Colonic mucosa (tissue), 4 donors: ENCODE data around the gene KDM4D. TPM values are rescaled to one million over a fixed set of nuclear protein-coding genes. Genes with fewer than 3 reads are reported as not detected.

Source experiments
- DNase-seq: peaks from one replicate; pipeline ENCODE4 v3.0.0-alpha.2; 2020
- H3K27ac ChIP-seq: fragments of 200-600 bp; one replicate; pipeline ENCODE4 v1.8.0; 2021
- H3K27me3 ChIP-seq: fragments of 200-600 bp; one replicate; pipeline ENCODE4 v1.8.0; 2021
- H3K36me3 ChIP-seq: fragments of 200-600 bp; one replicate; pipeline ENCODE4 v1.8.0; 2021
- H3K4me1 ChIP-seq: fragments of 200-600 bp; one replicate; pipeline ENCODE4 v1.8.0; 2021; ENCODE audit warnings: mild to moderate bottlenecking
- H3K4me3 ChIP-seq: fragments of 200-600 bp; one replicate; pipeline ENCODE4 v1.8.0; 2021
- H3K9ac ChIP-seq, 2 donors: one replicate each; pipeline ENCODE4 v1.7.0; 2013; ENCODE audit warnings: control low read depth in 2 of 2, low read depth in 2 of 2, low read length in 2 of 2
- H3K9me3 ChIP-seq: fragments of 200-600 bp; one replicate; pipeline ENCODE4 v1.8.0; 2021
- CTCF ChIP-seq: fragments of 200-600 bp; IDR thresholded peaks from one replicate; pipeline ENCODE4 v1.8.0; 2022; ENCODE audit warnings: antibody characterized with exemption, mild to moderate bottlenecking
- intact Hi-C: fragments of 100-400 bp; cut with DNase I; formaldehyde crosslinking; loops from one replicate; pipeline ENCODE4 v1.14.1; 2022
- total RNA-seq, 2 donors: library from RNA; stranded (reverse); fragmentation: NEBNext Ultra II Directional in 1 of 2; extraction: Animal tissue kit (Norgen Biotek cat#: 25700) in 1 of 2; gene quantifications; one replicate each; pipeline ENCODE4 v1.2.1, GENCODE V29; 2021
- donor health status: healthy.
- donor health status: DM: no; HTN: no; CAD: no.
- donor health status: DM: no; HTN: no; CAD: no.

The KDM4D gene
- total RNA-seq, 2 donors from 2014 or later, result 0.20 TPM; not detected in 1

GRCh38 chr11:94993400-94993943 is 20.0 kb downstream of the KDM4D start:
- H3K4me1 ChIP-seq, result no peaks in the 10 kb centered on the region
- no peaks in the 10 kb centered on the region for H3K27me3 ChIP-seq
- H3K36me3 ChIP-seq, result no peaks in the 10 kb centered on the region
- H3K27ac ChIP-seq, result no peak overlapping the region
- no peak overlapping the region for H3K9ac ChIP-seq
- no peak for TF ChIP-seq CTCF
- H3K4me3 ChIP-seq, result no peak overlapping the region
- intact Hi-C loops, result no loop called here
- H3K9me3 ChIP-seq, result no peaks in the 10 kb centered on the region
- DNase-seq, result no peak

GRCh38 chr11:94997437-94997836 is 23.9 kb downstream of the KDM4D start:
- H3K36me3 ChIP-seq, result no peaks in the 10 kb centered on the region
- H3K4me1 ChIP-seq, result no peaks in the 10 kb centered on the region
- no peaks in the 10 kb centered on the region for H3K27me3 ChIP-seq
- H3K9ac ChIP-seq, result no peak overlapping the region
- TF ChIP-seq CTCF, result no peak
- no peak for DNase-seq
- H3K27ac ChIP-seq, result no peak overlapping the region
- no peaks in the 10 kb centered on the region for H3K9me3 ChIP-seq
- H3K4me3 ChIP-seq, result no peak overlapping the region
- intact Hi-C loops, result no loop called here

GRCh38 chr11:94998285-94998684 is 24.8 kb downstream of the KDM4D start:
- DNase-seq, result no peak
- intact Hi-C loops, result no loop called here
- no peaks in the 10 kb centered on the region for H3K9me3 ChIP-seq
- TF ChIP-seq CTCF, result no peak
- no peak overlapping the region for H3K27ac ChIP-seq
- no peaks in the 10 kb centered on the region for H3K27me3 ChIP-seq
- H3K4me3 ChIP-seq, result no peak overlapping the region
- H3K36me3 ChIP-seq, result no peaks in the 10 kb centered on the region
- H3K4me1 ChIP-seq, result no peaks in the 10 kb centered on the region
- no peak overlapping the region for H3K9ac ChIP-seq

- intact Hi-C loops, result no loop called here
- H3K4me3 ChIP-seq, result no peak overlapping the region
- no peaks in the 10 kb centered on the region for H3K27me3 ChIP-seq
- no peaks in the 10 kb centered on the region for H3K36me3 ChIP-seq
- no peak overlapping the region for H3K9ac ChIP-seq
- no peak for DNase-seq
- no peak overlapping the region for H3K27ac ChIP-seq
- no peak for TF ChIP-seq CTCF
- H3K4me1 ChIP-seq, result no peaks in the 10 kb centered on the region
- H3K9me3 ChIP-seq, result no peaks in the 10 kb centered on the region
Measured at GRCh38 chr11:95003716-95004115, 30.2 kb downstream of the KDM4D start.

- no peak for DNase-seq
- Histone ChIP-seq H3K27me3 (no peaks in the 10 kb centered on the region), H3K4me3 (no peak overlapping the region), H3K9ac (no peak overlapping the region), H3K9me3 (no peaks in the 10 kb centered on the region), H3K4me1 (no peaks in the 10 kb centered on the region), H3K27ac (no peak overlapping the region), H3K36me3 (no peaks in the 10 kb centered on the region)
- intact Hi-C loops, result no loop called here
- no peak for TF ChIP-seq CTCF
Measured at GRCh38 chr11:95005642-95006041, 32.1 kb downstream of the KDM4D start.
